ENCODE measurements around the gene C1orf35. TPM values are rescaled to one million over a fixed set of nuclear protein-coding genes. Genes with fewer than 3 reads are reported as not detected.

Gene C1orf35
- total and polyA plus RNA-seq, 2 experiments from 2014 or later, result 14.0 to 67.6 TPM

- Histone ChIP-seq H2AFZ (no peak overlapping the region), H3K4me2 (no peak overlapping the region), H3K4me3 (no peak overlapping the region), H4K20me1 (replicated peaks; ENCODE audit: insufficient read depth) (no peaks in the 10 kb centered on the region), H3K79me2 (replicated peaks; ENCODE audit: insufficient read depth) (no peaks in the 10 kb centered on the region), H3F3A (replicated peaks; ENCODE audit: low read depth) (no peaks in the 10 kb centered on the region), H3K27me3 (ENCODE audit: insufficient read depth) (0 out of 2 replicates have a peak, but pooled peaks cover under 1% of the 10 kb centered on the region), H3K27ac (ENCODE audit: low read depth) (no peak overlapping the region), H3K9me2 (ENCODE audit: insufficient read depth) (no peaks in the 10 kb centered on the region), H3K4me1 (ENCODE audit: insufficient read depth) (no peaks in the 10 kb centered on the region), H3K36me3 (ENCODE audit: insufficient read depth) (no peaks in the 10 kb centered on the region)
- TF ChIP-seq NANOG (IDR thresholded peaks at IDR 0.05; ENCODE audit: borderline replicate concordance) (no peak), ETS1 (IDR thresholded peaks at IDR 0.05) (no peak), ZNF331 (CRISPR knock-in tag; IDR thresholded peaks at IDR 0.05; ENCODE audit: low read depth) (no peak), REST (IDR thresholded peaks at IDR 0.05; ENCODE audit: unreplicated experiment) (no peak), CREB1 (CRISPR knock-in tag; IDR thresholded peaks at IDR 0.05; ENCODE audit: low read depth) (no peak)
- peaks cover 3% of the 10 kb centered on the region; the same call in 2 of the 3 replicates for H3K4me1 Mint-ChIP-seq
- H3K9me3 Mint-ChIP-seq, result no peaks in the 10 kb centered on the region
- no peaks in the 10 kb centered on the region for H3K36me3 Mint-ChIP-seq (ENCODE audit: low read depth)
- DNase-seq (ENCODE audit: low spot score), result no peak
- H3K27ac Mint-ChIP-seq, result no peak overlapping the region
- H3K27me3 Mint-ChIP-seq (ENCODE audit: insufficient read depth, low read depth, poor library complexity), result peaks cover 12% of the 10 kb centered on the region
- no peak for ATAC-seq
- no peak overlapping the region for H3K4me3 Mint-ChIP-seq
These were observed 48.2 kb upstream of the C1orf35 start for GRCh38 chr1:228151180-228151925.

GRCh38 chr1:228150461-228151179 lies 47.5 kb upstream of the C1orf35 start:
- H3K27ac Mint-ChIP-seq, result no peak overlapping the region
- Histone ChIP-seq H3K4me3 (no peak overlapping the region), H3K36me3 (ENCODE audit: insufficient read depth) (no peaks in the 10 kb centered on the region), H3K27ac (ENCODE audit: low read depth) (no peak overlapping the region), H3K4me2 (no peak overlapping the region), H3K4me1 (ENCODE audit: insufficient read depth) (no peaks in the 10 kb centered on the region), H2AFZ (no peak overlapping the region), H3F3A (replicated peaks; ENCODE audit: low read depth) (no peaks in the 10 kb centered on the region), H3K9me2 (ENCODE audit: insufficient read depth) (no peaks in the 10 kb centered on the region), H3K27me3 (ENCODE audit: insufficient read depth) (no peaks in the 10 kb centered on the region), H3K79me2 (replicated peaks; ENCODE audit: insufficient read depth) (no peaks in the 10 kb centered on the region), H4K20me1 (replicated peaks; ENCODE audit: insufficient read depth) (no peaks in the 10 kb centered on the region)
- TF ChIP-seq CTCF (conservative IDR thresholded peaks at IDR 0.05; ENCODE audit: low read depth in 2 of 2) (no peak), REST (IDR thresholded peaks at IDR 0.05; ENCODE audit: unreplicated experiment) (no peak), ZNF114 (CRISPR knock-in tag; IDR thresholded peaks at IDR 0.05) (no peak), ETS1 (IDR thresholded peaks at IDR 0.05) (no peak), ZNF331 (CRISPR knock-in tag; IDR thresholded peaks at IDR 0.05; ENCODE audit: low read depth) (no peak), JUNB (IDR thresholded peaks at IDR 0.05; ENCODE audit: unreplicated experiment) (no peak), POLR2AphosphoS5 (IDR thresholded peaks at IDR 0.05; ENCODE audit: low read depth) (no peak)
- DNase-seq (ENCODE audit: low spot score), result no peak
- H3K9me3 Mint-ChIP-seq, result no peaks in the 10 kb centered on the region
- peaks cover 16% of the 10 kb centered on the region for H3K27me3 Mint-ChIP-seq (ENCODE audit: insufficient read depth, low read depth, poor library complexity)
- peaks cover 3% of the 10 kb centered on the region; the same call in 2 of the 3 replicates for H3K4me1 Mint-ChIP-seq
- no peak overlapping the region for H3K4me3 Mint-ChIP-seq
- ATAC-seq, result no peak; the same call in 2 of the 3 replicates
- no peaks in the 10 kb centered on the region; the same call in 2 of the 3 replicates for H3K36me3 Mint-ChIP-seq (ENCODE audit: low read depth)
